ENCODE measurements around the gene RIMS4.

- TF ChIP-seq CTCF (IDR thresholded peaks at IDR 0.05) = no peak
- TF ChIP-seq POLR2A (IDR thresholded peaks at IDR 0.05) = no peak
Measured at GRCh38 chr20:44737116-44737515, 73.2 kb downstream of the RIMS4 start.

Data from testis (tissue), 2 donors.